BLaER1 treated with 17β-estradiol and CSF1 and Interleukin-3, amounts not matched to agents 10 nM and 100 nM (cell line): ENCODE results near the gene CTCF.

Source experiments
- H3K27ac ChIP-seq, 11 experiments: shearing (Covaris generic); formaldehyde crosslinking; 2 replicates each; pipeline ENCODE4 v1.8.1; 2022
- H3K27me3 ChIP-seq, 11 experiments: shearing (Covaris generic); formaldehyde crosslinking; 2 replicates each; pipeline ENCODE4 v1.8.1; 2022
- H3K36me3 ChIP-seq, 11 experiments: shearing (Covaris generic); formaldehyde crosslinking; 2 replicates each; pipeline ENCODE4 v1.8.1; 2022
- H3K4me1 ChIP-seq, 10 experiments: shearing (Covaris generic); formaldehyde crosslinking; 2 replicates each; pipeline ENCODE4 v1.8.1; 2022
- H3K4me2 ChIP-seq, 11 experiments: shearing (Covaris generic); formaldehyde crosslinking; 2 replicates each; pipeline ENCODE4 v1.8.1; 2022
- H3K4me3 ChIP-seq, 10 experiments: shearing (Covaris generic); formaldehyde crosslinking; 2 replicates each; pipeline ENCODE4 v1.8.1; 2022
- H3K9ac ChIP-seq, 11 experiments: shearing (Covaris generic); formaldehyde crosslinking; 2 replicates each; pipeline ENCODE4 v1.8.1; 2022
- H3K9me3 ChIP-seq, 11 experiments: shearing (Covaris generic); formaldehyde crosslinking; replicated peaks in 1 of 11; 2 replicates each; pipeline ENCODE4 v1.8.1; 2022
- H4K20me1 ChIP-seq, 11 experiments: shearing (Covaris generic); formaldehyde crosslinking; 2 replicates each; pipeline ENCODE4 v1.8.1; 2022
- Cebpa-rat ChIP-seq, 11 experiments: shearing (Covaris generic); IDR thresholded peaks; 2 replicates each; pipeline ENCODE4 v1.8.1; 2022

The CTCF gene

DNA sequence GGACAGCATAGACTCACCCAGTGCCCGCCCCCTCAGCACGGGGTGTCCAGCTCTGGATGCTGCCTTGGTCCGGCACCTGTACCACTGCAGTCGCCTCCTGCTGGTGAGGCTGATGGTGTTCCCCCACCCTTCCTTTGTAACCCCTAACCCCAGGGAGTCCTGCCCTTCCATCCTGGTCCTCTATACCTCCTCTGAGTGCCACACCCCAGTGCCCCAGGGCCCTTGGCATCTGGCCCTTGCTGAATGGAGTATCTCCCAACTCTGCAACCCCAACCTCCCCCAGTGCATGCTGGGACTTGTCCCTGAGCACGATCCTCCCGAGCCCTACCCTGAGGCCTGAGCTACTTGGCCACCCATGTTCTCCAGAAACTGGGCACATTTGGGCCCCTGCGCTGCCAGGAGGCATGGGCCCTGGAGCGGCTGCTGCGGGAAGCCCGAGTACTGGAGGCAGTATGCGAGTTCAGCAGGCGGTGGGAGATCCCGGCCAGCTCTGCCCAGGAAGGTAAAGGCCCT, 17.9 kb upstream of the CTCF start:
- H3K4me3 ChIP-seq: peak overlapping the region in 5 of 10 experiments; percentile 18 to 53 (median 40); a peak in 6 of 20 replicates
- H3K27me3 ChIP-seq: no peaks in the 10 kb centered on the region
- H3K9ac ChIP-seq: peak overlapping the region in 8 of 11 experiments; percentile 28 to 85 (median 76); a peak in 16 of 22 replicates
- peaks cover 90 to 100% (median 98%) of the 10 kb centered on the region in 10 experiments for H3K4me1 ChIP-seq
- H3K36me3 ChIP-seq: peaks cover 56 to 97% (median 77%) of the 10 kb centered on the region in 11 experiments
- peaks cover 19 to 100% (median 83%) of the 10 kb centered on the region in 11 experiments; a peak in 21 of 22 replicates for H4K20me1 ChIP-seq
- peak overlapping the region; percentile 63 to 98 (median 91) for H3K4me2 ChIP-seq
- no peak for TF ChIP-seq Cebpa-rat (IDR thresholded peaks at IDR 0.05)
- no peaks in the 10 kb centered on the region for H3K9me3 ChIP-seq
- H3K27ac ChIP-seq: peak overlapping the region in 9 of 11 experiments; percentile 5 to 96 (median 81); a peak in 17 of 22 replicates

DNA sequence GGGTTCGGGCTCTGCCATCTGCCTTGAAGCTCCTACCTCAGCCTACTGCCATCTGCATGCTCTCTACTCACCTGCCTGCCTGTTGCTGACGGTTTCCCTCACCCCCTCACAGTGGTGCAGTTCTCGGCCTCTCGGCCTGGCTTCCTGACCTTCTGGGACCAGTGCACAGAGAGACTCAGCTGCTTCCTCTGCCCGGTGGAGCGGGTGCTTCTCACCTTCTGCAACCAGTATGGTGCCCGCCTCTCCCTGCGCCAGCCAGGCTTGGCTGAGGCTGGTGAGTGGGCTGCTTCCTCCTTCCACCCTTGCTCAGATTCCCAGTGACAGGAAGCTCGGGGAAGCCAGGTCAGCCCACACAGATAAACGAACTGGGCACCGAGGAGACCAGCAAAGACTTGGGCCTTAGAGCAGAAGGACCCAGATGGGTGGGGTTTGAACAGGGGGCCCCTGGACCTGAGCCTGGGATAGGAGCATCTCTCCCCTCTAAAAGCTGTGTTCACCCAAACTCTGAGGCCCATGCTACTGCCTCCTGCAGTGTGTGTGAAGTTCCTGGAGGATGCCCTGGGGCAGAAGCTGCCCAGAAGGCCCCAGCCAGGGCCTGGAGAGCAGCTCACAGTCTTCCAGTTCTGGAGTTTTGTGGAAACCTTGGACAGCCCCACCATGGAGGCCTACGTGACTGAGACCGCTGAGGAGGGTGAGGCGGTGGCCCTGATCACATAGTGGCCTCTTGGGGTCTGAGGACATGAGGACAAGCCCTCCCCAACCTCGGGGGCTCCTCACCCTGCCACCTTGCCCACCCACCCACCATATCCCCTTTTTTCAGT, 17.3 kb upstream of the CTCF start:
- TF ChIP-seq Cebpa-rat (IDR thresholded peaks at IDR 0.05): no peak
- H4K20me1 ChIP-seq: peaks cover 12 to 100% (median 77%) of the 10 kb centered on the region in 11 experiments; a peak in 21 of 22 replicates
- H3K4me1 ChIP-seq: peaks cover 91 to 100% (median 98%) of the 10 kb centered on the region in 10 experiments
- H3K9me3 ChIP-seq: no peaks in the 10 kb centered on the region
- peak overlapping the region in 5 of 10 experiments; percentile 24 to 53 (median 40); a peak in 8 of 20 replicates for H3K4me3 ChIP-seq
- H3K9ac ChIP-seq: peak overlapping the region in 10 of 11 experiments; percentile 19 to 85 (median 70); a peak in 18 of 22 replicates
- no peaks in the 10 kb centered on the region for H3K27me3 ChIP-seq
- H3K36me3 ChIP-seq: peaks cover 51 to 97% (median 71%) of the 10 kb centered on the region in 11 experiments
- peak overlapping the region; percentile 63 to 98 (median 91) for H3K4me2 ChIP-seq
- peak overlapping the region in 9 of 11 experiments; percentile 5 to 96 (median 81); a peak in 17 of 22 replicates for H3K27ac ChIP-seq

DNA sequence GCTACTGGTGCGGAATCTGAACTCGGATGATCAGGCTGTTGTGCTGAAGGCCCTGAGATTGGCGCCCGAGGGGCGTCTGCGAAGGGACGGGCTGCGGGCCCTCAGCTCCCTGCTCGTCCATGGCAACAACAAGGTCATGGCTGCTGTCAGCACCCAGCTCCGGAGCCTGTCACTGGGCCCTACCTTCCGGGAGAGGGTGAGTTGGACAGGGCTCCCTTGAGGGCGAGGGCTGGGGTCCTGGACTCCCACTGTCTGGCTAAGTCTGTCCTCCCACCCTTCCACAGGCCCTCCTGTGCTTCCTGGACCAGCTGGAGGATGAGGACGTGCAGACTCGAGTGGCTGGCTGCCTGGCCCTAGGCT, 16.7 kb upstream of the CTCF start:
- Histone ChIP-seq H3K4me2 (peak overlapping the region; percentile 63 to 98 (median 91)), H3K27ac (peak overlapping the region in 8 of 11 experiments; percentile 52 to 96 (median 86); a peak in 16 of 22 replicates), H3K27me3 (no peaks in the 10 kb centered on the region), H3K9me3 (no peaks in the 10 kb centered on the region), H3K9ac (peak overlapping the region in 9 of 11 experiments; percentile 28 to 85 (median 71); a peak in 16 of 22 replicates), H3K4me1 (peaks cover 85 to 100% (median 99%) of the 10 kb centered on the region in 10 experiments), H3K4me3 (peak overlapping the region in 3 of 10 experiments; percentile 29 to 53 (median 47); a peak in 5 of 20 replicates), H3K36me3 (peaks cover 45 to 93% (median 66%) of the 10 kb centered on the region in 11 experiments), H4K20me1 (peaks cover 12 to 97% (median 71%) of the 10 kb centered on the region in 11 experiments; a peak in 21 of 22 replicates)
- TF ChIP-seq Cebpa-rat (IDR thresholded peaks at IDR 0.05): no peak

DNA sequence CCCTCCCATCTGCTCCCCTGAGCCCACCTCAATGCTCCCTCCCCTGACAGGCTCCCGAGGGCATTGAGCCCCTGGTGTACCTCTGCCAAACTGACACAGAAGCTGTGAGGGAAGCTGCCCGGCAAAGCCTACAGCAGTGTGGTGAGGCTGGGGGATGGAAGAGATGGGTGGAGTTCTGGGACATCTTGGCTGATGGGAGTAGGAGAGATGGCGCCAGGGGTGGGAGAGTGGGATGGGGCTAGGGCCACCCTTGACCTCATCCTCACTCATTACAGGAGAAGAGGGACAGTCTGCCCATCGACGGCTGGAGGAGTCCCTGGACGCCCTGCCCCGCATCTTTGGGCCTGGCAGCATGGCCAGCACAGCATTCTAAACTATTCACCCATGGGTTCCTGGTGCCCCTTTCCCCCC, 16.2 kb upstream of the CTCF start:
- H4K20me1 ChIP-seq: peaks cover 12 to 93% (median 66%) of the 10 kb centered on the region in 11 experiments; a peak in 21 of 22 replicates
- peak overlapping the region in 8 of 11 experiments; percentile 52 to 96 (median 86); a peak in 15 of 22 replicates for H3K27ac ChIP-seq
- peak overlapping the region in 10 of 11 experiments; percentile 2 to 85 (median 72); a peak in 18 of 22 replicates for H3K9ac ChIP-seq
- H3K4me3 ChIP-seq: peak overlapping the region in 3 of 10 experiments; percentile 47 to 53 (median 47); a peak in 6 of 20 replicates
- peak overlapping the region; percentile 63 to 98 (median 91) for H3K4me2 ChIP-seq
- H3K4me1 ChIP-seq: peaks cover 80 to 100% (median 99%) of the 10 kb centered on the region in 10 experiments
- H3K36me3 ChIP-seq: peaks cover 43 to 91% (median 66%) of the 10 kb centered on the region in 11 experiments
- no peaks in the 10 kb centered on the region for H3K27me3 ChIP-seq
- no peaks in the 10 kb centered on the region for H3K9me3 ChIP-seq
- TF ChIP-seq Cebpa-rat (IDR thresholded peaks at IDR 0.05): no peak

DNA sequence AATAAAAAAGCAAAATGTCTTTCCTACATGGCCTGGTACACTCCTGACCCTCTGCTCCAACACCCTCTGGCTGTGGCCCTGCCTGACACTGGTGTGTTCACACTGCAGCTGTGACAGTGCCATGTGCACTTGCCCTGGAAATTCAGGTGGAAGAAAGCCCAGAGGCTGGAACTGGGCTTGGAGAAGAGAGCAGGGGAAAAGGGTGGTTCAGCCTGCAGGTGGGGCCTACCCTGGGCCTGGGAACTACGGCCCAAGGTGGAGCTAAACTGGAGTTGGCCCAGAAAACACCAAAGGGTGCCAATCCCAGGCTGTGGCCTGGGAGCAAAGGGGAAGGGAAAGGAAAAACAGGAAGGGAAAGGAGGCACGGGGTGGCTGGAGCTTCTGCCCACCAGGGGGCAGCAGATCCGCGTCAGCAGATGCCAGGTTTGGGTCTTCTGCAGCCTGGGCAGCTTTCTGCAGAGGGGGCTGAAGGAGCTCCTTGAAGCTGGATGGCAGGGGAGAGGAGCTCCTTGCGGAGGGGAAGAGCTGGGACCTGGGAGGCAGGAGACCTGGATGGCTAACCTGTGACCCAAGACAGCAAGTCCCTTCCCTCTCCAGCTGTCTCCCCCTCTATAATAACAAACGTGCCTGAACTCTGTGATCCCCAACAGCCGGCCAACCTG, 15.4 kb upstream of the CTCF start:
- H3K9ac ChIP-seq: peak overlapping the region; percentile 44 to 85 (median 71); a peak in 19 of 22 replicates
- TF ChIP-seq Cebpa-rat (IDR thresholded peaks at IDR 0.05): no peak
- peak overlapping the region in 7 of 10 experiments; percentile 37 to 53 (median 47); a peak in 14 of 20 replicates for H3K4me3 ChIP-seq
- H3K9me3 ChIP-seq: no peaks in the 10 kb centered on the region
- peak overlapping the region; percentile 63 to 98 (median 91) for H3K4me2 ChIP-seq
- peaks cover 79 to 100% (median 99%) of the 10 kb centered on the region in 10 experiments for H3K4me1 ChIP-seq
- no peaks in the 10 kb centered on the region for H3K27me3 ChIP-seq
- peak overlapping the region in 10 of 11 experiments; percentile 38 to 96 (median 81); a peak in 18 of 22 replicates for H3K27ac ChIP-seq
- peaks cover 4 to 85% (median 58%) of the 10 kb centered on the region in 11 experiments; a peak in 21 of 22 replicates for H4K20me1 ChIP-seq
- peaks cover 39 to 90% (median 66%) of the 10 kb centered on the region in 11 experiments for H3K36me3 ChIP-seq

DNA sequence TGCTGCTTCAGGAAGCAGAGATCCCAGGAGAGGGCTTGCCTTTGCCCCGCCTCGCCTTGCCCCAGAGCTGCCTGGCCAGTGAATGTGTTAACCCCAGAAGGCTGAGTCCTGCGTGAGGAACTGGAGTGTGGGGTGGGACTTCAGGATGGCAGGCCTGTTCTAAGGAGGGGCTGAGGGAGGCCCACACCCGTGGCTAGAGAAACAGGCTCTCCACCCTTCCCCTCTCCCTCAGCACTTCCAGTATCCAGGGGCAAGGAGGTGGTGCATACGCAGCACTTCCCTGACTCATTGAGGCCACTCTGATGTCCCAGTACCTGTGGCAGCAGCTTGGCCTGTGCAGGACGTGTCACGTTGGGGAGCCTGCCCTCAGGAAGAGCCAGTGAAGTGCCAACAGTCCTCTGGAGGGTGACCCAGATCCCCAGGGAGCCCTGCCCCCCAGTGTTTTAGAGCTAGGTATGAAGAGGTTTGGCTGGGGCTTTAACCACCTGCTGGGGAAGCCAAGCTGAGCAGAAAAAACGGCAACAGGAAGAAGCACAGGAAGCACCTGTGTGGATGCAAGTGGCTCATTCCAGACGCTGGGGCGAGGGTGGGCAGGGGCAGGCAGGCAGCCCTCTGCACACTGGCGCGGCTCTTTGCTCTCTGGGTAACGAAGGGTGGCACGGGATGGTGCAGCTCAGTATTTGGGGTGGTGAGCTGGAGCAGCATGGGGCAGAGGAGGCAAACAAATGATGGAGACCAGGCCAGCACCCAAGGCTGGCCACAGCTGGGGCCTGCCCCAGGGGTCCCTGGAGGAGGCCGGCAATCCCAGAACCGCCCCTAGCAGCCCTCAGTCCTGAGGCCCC, 14.7 kb upstream of the CTCF start:
- peak overlapping the region; percentile 63 to 98 (median 91) for H3K4me2 ChIP-seq
- no peak for TF ChIP-seq Cebpa-rat (IDR thresholded peaks at IDR 0.05)
- H3K27me3 ChIP-seq: no peaks in the 10 kb centered on the region
- H3K27ac ChIP-seq: peak overlapping the region in 10 of 11 experiments; percentile 38 to 96 (median 81); a peak in 20 of 22 replicates
- H3K9me3 ChIP-seq: no peaks in the 10 kb centered on the region
- H3K4me3 ChIP-seq: peak overlapping the region in 7 of 10 experiments; percentile 37 to 53 (median 47); a peak in 14 of 20 replicates
- H3K36me3 ChIP-seq: peaks cover 35 to 86% (median 60%) of the 10 kb centered on the region in 11 experiments
- peaks cover 0 to 77% (median 53%) of the 10 kb centered on the region in 11 experiments; a peak in 19 of 22 replicates for H4K20me1 ChIP-seq
- peaks cover 80 to 100% (median 100%) of the 10 kb centered on the region in 10 experiments for H3K4me1 ChIP-seq
- peak overlapping the region; percentile 44 to 85 (median 71); a peak in 20 of 22 replicates for H3K9ac ChIP-seq
